ENCODE data around the gene QRSL1.

Gene QRSL1

GRCh38 chr6:106714281-106714680 lies 84.9 kb downstream of the QRSL1 start:
- no peaks in the 10 kb centered on the region for H3K9me3 Mint-ChIP-seq
- no peaks in the 10 kb centered on the region for H3K36me3 Mint-ChIP-seq (ENCODE audit: low read depth)
- no peak overlapping the region for H3K27ac Mint-ChIP-seq
- H3K4me3 Mint-ChIP-seq = no peak overlapping the region
- H3K27me3 Mint-ChIP-seq (ENCODE audit: low read depth) = peaks cover 27% of the 10 kb centered on the region
- H3K4me1 Mint-ChIP-seq (ENCODE audit: low read depth) = no peaks in the 10 kb centered on the region

GRCh38 chr6:106715922-106716321 lies 86.5 kb downstream of the QRSL1 start:
- Mint-ChIP-seq H3K36me3 (ENCODE audit: low read depth) (no peaks in the 10 kb centered on the region), H3K27me3 (ENCODE audit: low read depth) (peaks cover 27% of the 10 kb centered on the region), H3K9me3 (no peaks in the 10 kb centered on the region), H3K27ac (no peak overlapping the region), H3K4me3 (no peak overlapping the region), H3K4me1 (ENCODE audit: low read depth) (no peaks in the 10 kb centered on the region)

- Mint-ChIP-seq H3K36me3 (ENCODE audit: low read depth) (no peaks in the 10 kb centered on the region), H3K4me3 (no peak overlapping the region), H3K27me3 (ENCODE audit: low read depth) (peaks cover 20% of the 10 kb centered on the region), H3K9me3 (no peaks in the 10 kb centered on the region), H3K27ac (no peak overlapping the region), H3K4me1 (ENCODE audit: low read depth) (no peaks in the 10 kb centered on the region)
Measured at GRCh38 chr6:106716966-106717365, 87.6 kb downstream of the QRSL1 start.

Measured in T-helper 1 cell treated with Interleukin-12 subunit alpha and Interleukin-12 subunit beta and Interleukin-4 antibody, amounts not matched to agents 30 μg/mL and 1 μg/mL, for 36 hours (primary cell).